ENCODE results near the gene HERC2.

The HERC2 gene

GRCh38 chr15:28101201-28101600 lies 220.8 kb downstream of the HERC2 start:
- Histone ChIP-seq H3K4me1 (ENCODE audit: control insufficient read depth in 2 of 2, insufficient read depth in 2 of 2, low read length in 2 of 2) (peaks cover 10% of the 10 kb centered on the region in 2 donors), H3K4me3 (ENCODE audit: low read length in 2 of 2) (no peak overlapping the region), H3K27ac (ENCODE audit: low read depth in 2 of 2, low read length in 2 of 2) (no peak overlapping the region), H3K36me3 (ENCODE audit: control insufficient read depth in 2 of 2, insufficient read depth in 2 of 2, low read length in 2 of 2) (no peaks in the 10 kb centered on the region), H3K9ac (ENCODE audit: low read depth in 1 of 2, low read length in 2 of 2) (no peak overlapping the region), H3K27me3 (ENCODE audit: control insufficient read depth in 2 of 2, insufficient read depth in 2 of 2, low read length in 2 of 2) (peaks cover 45 to 49% of the 10 kb centered on the region in 2 donors), H3K9me3 (ENCODE audit: control insufficient read depth in 2 of 2, low read length in 2 of 2) (no peaks in the 10 kb centered on the region)

GRCh38 chr15:28100516-28101195 lies 221.3 kb downstream of the HERC2 start:
- Histone ChIP-seq H3K36me3 (ENCODE audit: control insufficient read depth in 2 of 2, insufficient read depth in 2 of 2, low read length in 2 of 2) (no peaks in the 10 kb centered on the region), H3K9ac (ENCODE audit: low read depth in 1 of 2, low read length in 2 of 2) (no peak overlapping the region), H3K4me3 (ENCODE audit: low read length in 2 of 2) (no peak overlapping the region), H3K4me1 (ENCODE audit: control insufficient read depth in 2 of 2, insufficient read depth in 2 of 2, low read length in 2 of 2) (peaks cover 14 to 15% of the 10 kb centered on the region in 2 donors), H3K27ac (ENCODE audit: low read depth in 2 of 2, low read length in 2 of 2) (no peak overlapping the region), H3K9me3 (ENCODE audit: control insufficient read depth in 2 of 2, low read length in 2 of 2) (no peaks in the 10 kb centered on the region), H3K27me3 (ENCODE audit: control insufficient read depth in 2 of 2, insufficient read depth in 2 of 2, low read length in 2 of 2) (peaks cover 43 to 45% of the 10 kb centered on the region in 2 donors)

GRCh38 chr15:28099555-28100140 lies 222.3 kb downstream of the HERC2 start:
- Histone ChIP-seq H3K9me3 (ENCODE audit: control insufficient read depth in 2 of 2, low read length in 2 of 2) (no peaks in the 10 kb centered on the region), H3K4me1 (ENCODE audit: control insufficient read depth in 2 of 2, insufficient read depth in 2 of 2, low read length in 2 of 2) (peaks cover 16 to 20% of the 10 kb centered on the region in 2 donors), H3K9ac (ENCODE audit: low read depth in 1 of 2, low read length in 2 of 2) (no peak overlapping the region), H3K4me3 (ENCODE audit: low read length in 2 of 2) (peak overlapping the region in 1 of 2 donors; percentile 13), H3K27ac (ENCODE audit: low read depth in 2 of 2, low read length in 2 of 2) (no peak overlapping the region), H3K27me3 (ENCODE audit: control insufficient read depth in 2 of 2, insufficient read depth in 2 of 2, low read length in 2 of 2) (peaks cover 37 to 45% of the 10 kb centered on the region in 2 donors), H3K36me3 (ENCODE audit: control insufficient read depth in 2 of 2, insufficient read depth in 2 of 2, low read length in 2 of 2) (no peaks in the 10 kb centered on the region)

- Histone ChIP-seq H3K36me3 (ENCODE audit: control insufficient read depth in 2 of 2, insufficient read depth in 2 of 2, low read length in 2 of 2) (no peaks in the 10 kb centered on the region), H3K9me3 (ENCODE audit: control insufficient read depth in 2 of 2, low read length in 2 of 2) (no peaks in the 10 kb centered on the region), H3K27ac (ENCODE audit: low read depth in 2 of 2, low read length in 2 of 2) (no peak within 1 kb of the TSS), H3K27me3 (ENCODE audit: control insufficient read depth in 2 of 2, insufficient read depth in 2 of 2, low read length in 2 of 2) (peaks cover 37 to 44% of the 10 kb centered on the region in 2 donors), H3K9ac (ENCODE audit: low read depth in 1 of 2, low read length in 2 of 2) (no peak within 1 kb of the TSS), H3K4me1 (ENCODE audit: control insufficient read depth in 2 of 2, insufficient read depth in 2 of 2, low read length in 2 of 2) (peaks cover 20 to 25% of the 10 kb centered on the region in 2 donors), H3K4me3 (ENCODE audit: low read length in 2 of 2) (peak within 1 kb of the TSS; percentile 12 to 31)
These were observed 223.0 kb downstream of the HERC2 start, which contains the start of gene OCA2 for GRCh38 chr15:28098766-28099554. TSS of gene OCA2 (minus strand) at chr15:28099315. CDS start at chr15:28081874, 17,441 bp downstream.

- Histone ChIP-seq H3K9ac (ENCODE audit: low read depth in 1 of 2, low read length in 2 of 2) (no peak overlapping the region), H3K36me3 (ENCODE audit: control insufficient read depth in 2 of 2, insufficient read depth in 2 of 2, low read length in 2 of 2) (no peaks in the 10 kb centered on the region), H3K27ac (ENCODE audit: low read depth in 2 of 2, low read length in 2 of 2) (no peak overlapping the region), H3K9me3 (ENCODE audit: control insufficient read depth in 2 of 2, low read length in 2 of 2) (no peaks in the 10 kb centered on the region), H3K4me1 (ENCODE audit: control insufficient read depth in 2 of 2, insufficient read depth in 2 of 2, low read length in 2 of 2) (peaks cover 22 to 26% of the 10 kb centered on the region in 2 donors), H3K27me3 (ENCODE audit: control insufficient read depth in 2 of 2, insufficient read depth in 2 of 2, low read length in 2 of 2) (peaks cover 37 to 48% of the 10 kb centered on the region in 2 donors), H3K4me3 (ENCODE audit: low read length in 2 of 2) (no peak overlapping the region)
These were observed 223.6 kb downstream of the HERC2 start for GRCh38 chr15:28098360-28098765.

- Histone ChIP-seq H3K27me3 (ENCODE audit: control insufficient read depth in 2 of 2, insufficient read depth in 2 of 2, low read length in 2 of 2) (peaks cover 37 to 48% of the 10 kb centered on the region in 2 donors), H3K4me1 (ENCODE audit: control insufficient read depth in 2 of 2, insufficient read depth in 2 of 2, low read length in 2 of 2) (peaks cover 22 to 26% of the 10 kb centered on the region in 2 donors)
These were observed 224.2 kb downstream of the HERC2 start for GRCh38 chr15:28097656-28098359.

GRCh38 chr15:28096670-28097431 lies 225.1 kb downstream of the HERC2 start:
- H3K27ac ChIP-seq (ENCODE audit: low read depth in 2 of 2, low read length in 2 of 2): no peak overlapping the region
- H3K36me3 ChIP-seq (ENCODE audit: control insufficient read depth in 2 of 2, insufficient read depth in 2 of 2, low read length in 2 of 2): no peaks in the 10 kb centered on the region
- H3K27me3 ChIP-seq (ENCODE audit: control insufficient read depth in 2 of 2, insufficient read depth in 2 of 2, low read length in 2 of 2): peaks cover 37 to 48% of the 10 kb centered on the region in 2 donors
- H3K4me1 ChIP-seq (ENCODE audit: control insufficient read depth in 2 of 2, insufficient read depth in 2 of 2, low read length in 2 of 2): peaks cover 22 to 26% of the 10 kb centered on the region in 2 donors
- peak overlapping the region; percentile 65 to 81 for H3K4me3 ChIP-seq (ENCODE audit: low read length in 2 of 2)
- no peaks in the 10 kb centered on the region for H3K9me3 ChIP-seq (ENCODE audit: control insufficient read depth in 2 of 2, low read length in 2 of 2)
- peak overlapping the region in 1 of 2 donors; percentile 39 for H3K9ac ChIP-seq (ENCODE audit: low read depth in 1 of 2, low read length in 2 of 2)

More at GRCh38 chr15:28097656-28098359, 224.2 kb downstream of the HERC2 start:
- H3K9ac ChIP-seq (ENCODE audit: low read depth in 1 of 2, low read length in 2 of 2): no peak overlapping the region
- no peak overlapping the region for H3K4me3 ChIP-seq (ENCODE audit: low read length in 2 of 2)
- H3K27ac ChIP-seq (ENCODE audit: low read depth in 2 of 2, low read length in 2 of 2): no peak overlapping the region
- H3K36me3 ChIP-seq (ENCODE audit: control insufficient read depth in 2 of 2, insufficient read depth in 2 of 2, low read length in 2 of 2): no peaks in the 10 kb centered on the region
- no peaks in the 10 kb centered on the region for H3K9me3 ChIP-seq (ENCODE audit: control insufficient read depth in 2 of 2, low read length in 2 of 2)

GRCh38 chr15:28096411-28096669 lies 225.6 kb downstream of the HERC2 start:
- no peaks in the 10 kb centered on the region for H3K36me3 ChIP-seq (ENCODE audit: control insufficient read depth in 2 of 2, insufficient read depth in 2 of 2, low read length in 2 of 2)
- peak overlapping the region; percentile 65 to 81 for H3K4me3 ChIP-seq (ENCODE audit: low read length in 2 of 2)
- H3K27ac ChIP-seq (ENCODE audit: low read depth in 2 of 2, low read length in 2 of 2): no peak overlapping the region
- no peaks in the 10 kb centered on the region for H3K9me3 ChIP-seq (ENCODE audit: control insufficient read depth in 2 of 2, low read length in 2 of 2)
- peaks cover 22 to 26% of the 10 kb centered on the region in 2 donors for H3K4me1 ChIP-seq (ENCODE audit: control insufficient read depth in 2 of 2, insufficient read depth in 2 of 2, low read length in 2 of 2)
- H3K9ac ChIP-seq (ENCODE audit: low read depth in 1 of 2, low read length in 2 of 2): peak overlapping the region in 1 of 2 donors; percentile 39
- H3K27me3 ChIP-seq (ENCODE audit: control insufficient read depth in 2 of 2, insufficient read depth in 2 of 2, low read length in 2 of 2): peaks cover 37 to 48% of the 10 kb centered on the region in 2 donors

- H3K4me3 ChIP-seq (ENCODE audit: low read length in 2 of 2): peak overlapping the region; percentile 65 to 81
- H3K4me1 ChIP-seq (ENCODE audit: control insufficient read depth in 2 of 2, insufficient read depth in 2 of 2, low read length in 2 of 2): peaks cover 22 to 26% of the 10 kb centered on the region in 2 donors
- H3K9ac ChIP-seq (ENCODE audit: low read depth in 1 of 2, low read length in 2 of 2): peak overlapping the region; percentile 69 to 75
- peaks cover 29 to 39% of the 10 kb centered on the region in 2 donors for H3K27me3 ChIP-seq (ENCODE audit: control insufficient read depth in 2 of 2, insufficient read depth in 2 of 2, low read length in 2 of 2)
- H3K9me3 ChIP-seq (ENCODE audit: control insufficient read depth in 2 of 2, low read length in 2 of 2): peaks cover 0 to 2% of the 10 kb centered on the region in 2 donors
- H3K27ac ChIP-seq (ENCODE audit: low read depth in 2 of 2, low read length in 2 of 2): peak overlapping the region; percentile 88 to 92
- no peaks in the 10 kb centered on the region for H3K36me3 ChIP-seq (ENCODE audit: control insufficient read depth in 2 of 2, insufficient read depth in 2 of 2, low read length in 2 of 2)
These were observed 227.1 kb downstream of the HERC2 start for GRCh38 chr15:28094732-28095521.

Measured in mucosa of rectum (tissue), 2 donors.